ENCODE results near the gene KCNIP3.
"Not testable (repeated sequence)": the region's sequence is repeated elsewhere in the genome, so short reads cannot be mapped to it uniquely, and the experiment has no call there.

GRCh38 chr2:95415561-95415960, 118.4 kb downstream of the KCNIP3 start:
- TF ChIP-seq CTCF (IDR thresholded peaks at IDR 0.05; ENCODE audit: insufficient read depth, low read depth, low read length); EZH2 (IDR thresholded peaks at IDR 0.05; ENCODE audit: insufficient read depth, low read length): not testable (repeated sequence)

Measured in astrocyte (in vitro differentiated cells and primary cell).